ENCODE results near the gene THRA. TPM values are rescaled to one million over a fixed set of nuclear protein-coding genes. Genes with fewer than 3 reads are reported as not detected.

Gene THRA
- total RNA-seq, 1 donor from 2014 or later, result 30.8 TPM

DNA sequence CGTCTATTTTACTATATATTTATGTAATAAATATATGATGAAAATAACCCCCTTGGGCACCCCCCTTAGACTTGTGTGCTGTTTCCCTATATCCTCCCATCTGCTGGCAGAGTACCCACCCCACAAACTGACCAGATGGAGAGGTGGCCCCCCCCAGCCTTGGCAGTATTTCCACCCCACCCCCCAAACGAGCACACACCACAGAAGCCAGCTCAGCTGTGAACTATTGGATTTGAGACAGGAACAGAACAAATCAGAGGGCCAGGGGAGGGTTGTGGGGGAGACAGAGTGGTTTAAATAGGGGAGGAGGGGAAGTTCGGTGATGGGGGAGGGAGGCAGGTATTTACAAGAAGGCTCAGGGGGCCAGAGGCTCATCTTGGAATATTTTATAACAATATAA, 29.8 kb downstream of the THRA start:
- Histone ChIP-seq H3K4me3 (ENCODE audit: low read length in 3 of 3) (peak overlapping the region in 1 of 3 donors; percentile 63), H3K9ac (ENCODE audit: low read depth in 1 of 3, low read length in 3 of 3) (peak overlapping the region in 2 of 3 donors; percentile 69 to 81), H3K27me3 (ENCODE audit: control insufficient read depth in 3 of 3, insufficient read depth in 3 of 3, low read length in 3 of 3) (no peaks in the 10 kb centered on the region), H3K9me3 (ENCODE audit: control insufficient read depth in 3 of 3, low read length in 3 of 3) (no peaks in the 10 kb centered on the region), H3K27ac (ENCODE audit: low read depth, low read length) (peak overlapping the region; percentile 99), H3K36me3 (ENCODE audit: control insufficient read depth in 3 of 3, insufficient read depth in 3 of 3, low read length in 3 of 3) (peaks cover 66 to 72% (median 69%) of the 10 kb centered on the region in 3 donors), H3K4me1 (ENCODE audit: control insufficient read depth in 3 of 3, insufficient read depth in 3 of 3, low read length in 3 of 3) (peaks cover 62 to 79% (median 76%) of the 10 kb centered on the region in 3 donors)

DNA sequence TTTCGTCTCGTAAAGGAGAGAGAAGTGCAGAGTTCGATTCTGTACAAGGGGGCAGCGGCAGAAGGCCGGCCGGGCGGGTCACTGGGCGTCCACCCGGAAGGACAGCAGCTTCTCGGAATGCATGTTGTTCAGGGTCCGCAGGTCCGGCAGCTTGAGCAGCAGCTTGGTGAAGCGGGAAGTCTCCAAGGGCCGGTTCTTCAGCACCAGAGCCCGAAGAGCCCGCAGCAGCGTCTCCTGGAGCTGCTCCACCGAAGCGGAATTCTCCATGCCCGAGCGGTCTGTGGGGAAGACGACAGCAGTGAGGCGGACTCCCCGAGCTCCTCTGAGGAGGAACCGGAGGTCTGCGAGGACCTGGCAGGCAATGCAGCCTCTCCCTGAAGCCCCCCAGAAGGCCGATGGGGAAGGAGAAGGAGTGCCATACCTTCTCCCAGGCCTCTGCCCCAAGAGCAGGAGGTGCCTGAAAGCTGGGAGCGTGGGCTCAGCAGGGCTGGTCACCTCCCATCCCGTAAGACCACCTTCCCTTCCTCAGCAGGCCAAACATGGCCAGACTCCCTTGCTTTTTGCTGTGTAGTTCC, 30.3 kb downstream of the THRA start:
- Histone ChIP-seq H3K4me3 (ENCODE audit: low read length in 3 of 3) (peak overlapping the region; percentile 17 to 63 (median 38)), H3K27ac (ENCODE audit: low read depth, low read length) (peak overlapping the region; percentile 99)

DNA sequence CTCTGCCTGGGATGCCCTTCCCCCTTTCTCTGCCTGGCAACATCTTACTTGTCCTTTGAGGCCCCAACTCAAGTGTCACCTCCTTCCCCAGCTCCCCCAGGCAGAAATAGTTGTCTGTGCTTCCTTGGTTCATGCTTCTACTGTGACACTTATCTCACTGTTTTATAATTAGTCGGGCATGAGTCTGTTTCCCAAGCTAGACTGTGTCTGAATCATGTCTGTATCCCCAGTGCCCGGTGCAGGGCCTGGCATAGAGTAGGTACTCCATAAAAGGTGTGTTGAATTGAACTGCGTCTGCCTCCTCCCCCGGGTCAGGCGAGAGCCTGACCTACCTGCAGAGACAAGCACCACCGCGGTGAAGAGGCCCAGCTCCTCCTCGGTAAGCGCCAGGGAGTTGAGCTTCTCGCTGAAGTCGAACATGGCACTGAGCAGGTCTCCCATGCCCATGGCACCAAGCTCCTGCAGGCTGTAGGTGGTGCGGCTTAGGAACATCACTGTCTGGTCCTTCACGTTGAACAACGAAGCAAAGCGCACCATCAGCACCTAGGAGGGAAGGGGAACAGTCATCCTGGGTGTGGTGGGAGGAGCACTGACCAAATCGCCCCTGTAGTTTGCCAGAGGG, 30.9 kb downstream of the THRA start:
- no peaks in the 10 kb centered on the region for H3K9me3 ChIP-seq (ENCODE audit: control insufficient read depth in 3 of 3, low read length in 3 of 3)
- H3K4me3 ChIP-seq (ENCODE audit: low read length in 3 of 3), result peak overlapping the region; percentile 0 to 63 (median 48)
- H3K9ac ChIP-seq (ENCODE audit: low read depth in 1 of 3, low read length in 3 of 3), result peak overlapping the region; percentile 69 to 81 (median 80)
- H3K36me3 ChIP-seq (ENCODE audit: control insufficient read depth in 3 of 3, insufficient read depth in 3 of 3, low read length in 3 of 3), result peaks cover 59 to 70% (median 63%) of the 10 kb centered on the region in 3 donors
- H3K4me1 ChIP-seq (ENCODE audit: control insufficient read depth in 3 of 3, insufficient read depth in 3 of 3, low read length in 3 of 3), result peaks cover 73 to 90% (median 84%) of the 10 kb centered on the region in 3 donors
- no peaks in the 10 kb centered on the region for H3K27me3 ChIP-seq (ENCODE audit: control insufficient read depth in 3 of 3, insufficient read depth in 3 of 3, low read length in 3 of 3)
- peak overlapping the region; percentile 99 for H3K27ac ChIP-seq (ENCODE audit: low read depth, low read length)

More for the DNA sequence above, 30.3 kb downstream of the THRA start:
- Histone ChIP-seq H3K9ac (ENCODE audit: low read depth in 1 of 3, low read length in 3 of 3) (peak overlapping the region; percentile 69 to 81 (median 80)), H3K4me1 (ENCODE audit: control insufficient read depth in 3 of 3, insufficient read depth in 3 of 3, low read length in 3 of 3) (peaks cover 67 to 84% (median 81%) of the 10 kb centered on the region in 3 donors), H3K9me3 (ENCODE audit: control insufficient read depth in 3 of 3, low read length in 3 of 3) (no peaks in the 10 kb centered on the region), H3K27me3 (ENCODE audit: control insufficient read depth in 3 of 3, insufficient read depth in 3 of 3, low read length in 3 of 3) (no peaks in the 10 kb centered on the region), H3K36me3 (ENCODE audit: control insufficient read depth in 3 of 3, insufficient read depth in 3 of 3, low read length in 3 of 3) (peaks cover 65 to 70% (median 69%) of the 10 kb centered on the region in 3 donors)

DNA sequence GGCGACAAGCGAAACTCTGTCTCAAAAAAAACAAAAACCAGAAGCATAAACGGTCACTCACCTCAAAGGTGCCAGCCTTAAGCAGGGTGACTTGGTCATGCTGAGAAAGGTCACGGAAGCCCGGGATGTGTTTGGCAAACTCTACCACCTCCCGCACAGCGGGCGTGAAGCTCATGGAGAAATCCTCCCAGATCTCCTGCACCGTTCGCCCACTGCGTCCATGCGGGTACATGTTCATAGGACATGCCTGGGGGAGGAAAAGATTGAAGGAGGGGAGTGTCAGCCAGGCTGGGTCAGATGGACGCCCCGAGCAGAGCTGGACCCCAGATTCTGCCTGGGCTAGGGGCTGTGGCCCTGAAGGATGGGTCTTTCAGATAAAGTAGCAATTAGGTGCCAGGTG, 32.1 kb downstream of the THRA start:
- Histone ChIP-seq H3K36me3 (ENCODE audit: control insufficient read depth in 3 of 3, insufficient read depth in 3 of 3, low read length in 3 of 3) (peaks cover 50 to 66% (median 54%) of the 10 kb centered on the region in 3 donors), H3K9ac (ENCODE audit: low read depth in 1 of 3, low read length in 3 of 3) (peak overlapping the region; percentile 64 to 81 (median 74)), H3K4me1 (ENCODE audit: control insufficient read depth in 3 of 3, insufficient read depth in 3 of 3, low read length in 3 of 3) (peaks cover 77 to 90% (median 82%) of the 10 kb centered on the region in 3 donors), H3K4me3 (ENCODE audit: low read length in 3 of 3) (peak overlapping the region in 2 of 3 donors; percentile 51 to 61), H3K9me3 (ENCODE audit: control insufficient read depth in 3 of 3, low read length in 3 of 3) (no peaks in the 10 kb centered on the region), H3K27me3 (ENCODE audit: control insufficient read depth in 3 of 3, insufficient read depth in 3 of 3, low read length in 3 of 3) (no peaks in the 10 kb centered on the region), H3K27ac (ENCODE audit: low read depth, low read length) (peak overlapping the region; percentile 99)

DNA sequence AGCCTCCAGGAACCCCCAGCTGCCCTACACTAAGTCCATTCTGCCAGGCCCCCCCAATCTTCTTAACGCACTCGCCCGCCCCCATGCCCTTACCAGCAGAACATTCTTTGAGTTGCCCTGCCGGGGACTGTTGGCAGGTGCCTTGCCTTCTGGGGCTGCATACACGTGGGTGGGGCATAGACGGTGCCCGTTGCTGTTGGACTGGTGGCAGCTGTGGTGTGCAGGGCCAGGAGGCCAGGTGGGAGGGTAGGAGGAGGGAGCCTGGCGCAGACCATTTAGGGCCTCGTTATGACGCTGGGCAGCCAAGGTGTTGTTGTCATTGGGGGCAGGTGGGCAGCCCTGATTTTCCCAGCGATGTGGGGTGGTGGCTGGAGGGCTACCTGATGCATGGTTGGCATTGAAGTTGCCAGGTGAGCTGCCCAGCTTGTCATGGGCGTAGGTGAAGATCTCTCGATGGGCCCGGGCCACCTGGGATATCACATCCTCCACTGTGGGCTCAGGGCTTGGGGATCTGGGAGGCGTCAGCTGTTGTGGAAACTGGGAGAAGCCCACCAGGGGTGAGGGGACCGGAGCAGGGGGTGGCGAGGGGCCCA, 32.7 kb downstream of the THRA start:
- Histone ChIP-seq H3K4me3 (ENCODE audit: low read length in 3 of 3) (peak overlapping the region in 2 of 3 donors; percentile 51 to 61), H3K9ac (ENCODE audit: low read depth in 1 of 3, low read length in 3 of 3) (peak overlapping the region; percentile 64 to 81 (median 74)), H3K4me1 (ENCODE audit: control insufficient read depth in 3 of 3, insufficient read depth in 3 of 3, low read length in 3 of 3) (peaks cover 76 to 90% (median 77%) of the 10 kb centered on the region in 3 donors), H3K36me3 (ENCODE audit: control insufficient read depth in 3 of 3, insufficient read depth in 3 of 3, low read length in 3 of 3) (peaks cover 50 to 71% (median 50%) of the 10 kb centered on the region in 3 donors), H3K27ac (ENCODE audit: low read depth, low read length) (peak overlapping the region; percentile 99), H3K9me3 (ENCODE audit: control insufficient read depth in 3 of 3, low read length in 3 of 3) (no peaks in the 10 kb centered on the region), H3K27me3 (ENCODE audit: control insufficient read depth in 3 of 3, insufficient read depth in 3 of 3, low read length in 3 of 3) (no peaks in the 10 kb centered on the region)

DNA sequence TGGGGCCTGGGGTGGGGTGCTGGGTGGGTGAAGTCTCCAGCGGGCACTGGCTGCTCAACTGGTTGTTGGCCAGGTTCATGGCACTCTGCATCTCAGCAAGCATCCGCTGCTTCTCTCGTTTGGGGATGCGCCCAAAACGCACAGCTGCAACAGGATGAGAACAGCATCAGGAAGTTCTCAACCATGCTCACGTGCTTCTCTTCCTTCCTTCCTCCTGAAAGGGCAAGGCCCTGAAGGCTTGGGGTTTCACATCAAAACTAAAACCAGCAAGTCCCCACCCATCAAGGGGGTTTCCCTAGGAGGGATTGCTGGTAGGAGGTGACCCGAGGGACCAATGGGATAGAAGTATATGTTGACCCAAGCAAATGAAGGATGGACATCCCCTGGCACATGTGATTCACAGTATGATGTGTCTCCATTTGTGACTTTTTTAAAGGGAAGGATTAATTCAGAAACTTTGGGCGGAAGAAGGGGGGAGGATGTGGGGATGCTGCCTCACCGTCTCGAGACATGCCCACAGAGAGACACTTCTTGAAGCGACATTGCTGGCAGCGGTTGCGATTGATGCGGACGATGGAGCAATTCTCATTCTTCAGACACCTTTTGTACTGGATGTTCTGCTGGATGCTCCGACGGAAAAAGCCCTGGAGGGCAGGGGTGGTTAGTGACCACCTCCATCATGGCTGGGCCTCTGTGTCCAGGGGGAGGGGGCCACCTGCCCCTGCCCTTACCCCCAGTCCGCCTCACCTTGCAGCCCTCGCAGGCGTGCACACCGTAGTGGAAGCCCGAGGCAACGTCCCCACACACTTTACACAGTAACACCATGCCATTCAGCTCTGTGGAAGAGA, 33.4 kb downstream of the THRA start:
- peak overlapping the region; percentile 80 to 92 (median 81) for H3K9ac ChIP-seq (ENCODE audit: low read depth in 1 of 3, low read length in 3 of 3)
- peak overlapping the region; percentile 70 to 78 (median 77) for H3K4me3 ChIP-seq (ENCODE audit: low read length in 3 of 3)
- H3K4me1 ChIP-seq (ENCODE audit: control insufficient read depth in 3 of 3, insufficient read depth in 3 of 3, low read length in 3 of 3), result peaks cover 76 to 88% (median 82%) of the 10 kb centered on the region in 3 donors
- H3K9me3 ChIP-seq (ENCODE audit: control insufficient read depth in 3 of 3, low read length in 3 of 3), result no peaks in the 10 kb centered on the region
- no peaks in the 10 kb centered on the region for H3K27me3 ChIP-seq (ENCODE audit: control insufficient read depth in 3 of 3, insufficient read depth in 3 of 3, low read length in 3 of 3)
- H3K36me3 ChIP-seq (ENCODE audit: control insufficient read depth in 3 of 3, insufficient read depth in 3 of 3, low read length in 3 of 3), result peaks cover 47 to 70% (median 50%) of the 10 kb centered on the region in 3 donors
- H3K27ac ChIP-seq (ENCODE audit: low read depth, low read length), result peak overlapping the region; percentile 99

DNA sequence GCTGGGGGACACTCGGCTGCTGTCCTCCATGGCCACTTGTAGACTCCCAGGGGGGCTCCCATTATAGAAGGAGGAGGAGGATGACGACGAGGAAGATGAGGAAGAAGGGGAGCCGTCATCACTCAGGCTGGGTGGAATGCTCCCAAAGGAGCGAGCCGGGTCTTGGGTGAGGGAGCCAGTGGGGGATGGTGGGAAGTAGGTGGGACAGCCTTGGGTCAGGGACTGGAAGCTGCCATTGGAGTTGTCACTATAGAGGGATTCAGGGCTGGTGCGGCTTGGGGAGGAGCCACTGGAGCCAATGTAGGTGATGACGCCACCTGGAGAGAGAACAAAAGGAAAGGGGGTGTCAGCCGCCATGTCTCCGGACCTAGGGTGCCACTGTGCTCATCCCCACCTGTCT, 34.3 kb downstream of the THRA start:
- peak overlapping the region; percentile 99 for H3K27ac ChIP-seq (ENCODE audit: low read depth, low read length)
- H3K9ac ChIP-seq (ENCODE audit: low read depth in 1 of 3, low read length in 3 of 3), result peak overlapping the region; percentile 80 to 92 (median 81)
- no peaks in the 10 kb centered on the region for H3K9me3 ChIP-seq (ENCODE audit: control insufficient read depth in 3 of 3, low read length in 3 of 3)
- H3K27me3 ChIP-seq (ENCODE audit: control insufficient read depth in 3 of 3, insufficient read depth in 3 of 3, low read length in 3 of 3), result no peaks in the 10 kb centered on the region
- H3K4me1 ChIP-seq (ENCODE audit: control insufficient read depth in 3 of 3, insufficient read depth in 3 of 3, low read length in 3 of 3), result peaks cover 76 to 89% (median 82%) of the 10 kb centered on the region in 3 donors
- peaks cover 45 to 68% (median 50%) of the 10 kb centered on the region in 3 donors for H3K36me3 ChIP-seq (ENCODE audit: control insufficient read depth in 3 of 3, insufficient read depth in 3 of 3, low read length in 3 of 3)
- peak overlapping the region; percentile 70 to 78 (median 77) for H3K4me3 ChIP-seq (ENCODE audit: low read length in 3 of 3)

DNA sequence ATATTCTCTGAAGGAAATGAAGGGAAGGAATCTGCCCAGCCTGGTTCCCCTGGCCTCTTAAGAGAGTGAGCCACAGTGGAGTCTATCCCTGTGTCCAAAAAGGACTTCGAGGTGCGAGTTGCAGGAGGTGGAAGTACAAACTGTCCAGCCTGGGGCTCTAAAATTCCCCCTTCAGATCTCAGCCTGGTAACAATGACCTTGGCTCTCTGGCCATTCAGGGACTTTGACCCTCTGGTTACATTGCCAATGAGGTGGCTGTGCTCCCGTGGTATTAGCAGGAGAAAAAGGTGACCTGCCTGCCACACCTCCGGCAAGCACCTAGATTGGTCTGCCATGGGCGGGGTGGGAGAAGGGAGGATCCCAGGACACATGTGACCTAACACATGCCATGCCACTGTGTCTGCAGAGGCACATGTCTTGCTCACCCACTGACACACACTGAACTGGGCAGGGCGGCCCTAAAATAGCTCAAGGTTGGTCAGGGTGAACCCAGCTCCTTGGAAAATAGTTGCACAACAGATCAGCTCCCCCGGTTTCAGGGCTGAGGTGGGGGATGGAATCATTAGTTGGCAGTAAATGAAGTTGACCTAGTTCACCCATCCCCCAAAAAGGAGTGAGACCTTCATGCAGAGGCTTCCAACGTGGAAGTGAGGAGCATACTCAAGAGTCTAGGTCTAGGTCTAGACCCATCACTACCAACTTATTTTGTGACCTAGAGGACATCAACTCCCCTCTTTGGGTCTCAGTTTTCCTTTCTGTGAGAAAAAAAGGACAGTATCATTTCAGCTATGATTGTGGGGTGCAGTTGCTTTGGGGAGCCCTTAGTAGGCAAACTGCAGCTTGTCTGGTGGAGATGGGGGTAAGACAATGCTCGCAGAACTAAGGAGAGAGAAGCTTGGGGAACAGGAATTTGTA, 35.4 kb downstream of the THRA start:
- Histone ChIP-seq H3K36me3 (ENCODE audit: control insufficient read depth in 3 of 3, insufficient read depth in 3 of 3, low read length in 3 of 3) (peaks cover 42 to 64% (median 45%) of the 10 kb centered on the region in 3 donors), H3K9me3 (ENCODE audit: control insufficient read depth in 3 of 3, low read length in 3 of 3) (no peaks in the 10 kb centered on the region), H3K4me1 (ENCODE audit: control insufficient read depth in 3 of 3, insufficient read depth in 3 of 3, low read length in 3 of 3) (peaks cover 75 to 88% (median 79%) of the 10 kb centered on the region in 3 donors)

More for the DNA sequence above, 35.4 kb downstream of the THRA start:
- Histone ChIP-seq H3K9ac (ENCODE audit: low read depth in 1 of 3, low read length in 3 of 3) (peak overlapping the region; percentile 80 to 92 (median 81)), H3K27ac (ENCODE audit: low read depth, low read length) (peak overlapping the region; percentile 99), H3K4me3 (ENCODE audit: low read length in 3 of 3) (peak overlapping the region; percentile 70 to 78 (median 77)), H3K27me3 (ENCODE audit: control insufficient read depth in 3 of 3, insufficient read depth in 3 of 3, low read length in 3 of 3) (no peaks in the 10 kb centered on the region)

Data from skeletal muscle tissue (tissue), 4 donors.